ENCODE data around the gene AP2B1.

- TF ChIP-seq POLR2A (IDR thresholded peaks at IDR 0.05; ENCODE audit: low read depth, low read length) (no peak), POLR2AphosphoS5 (IDR thresholded peaks at IDR 0.05; ENCODE audit: low read depth, low read length) (no peak), PAX5 (IDR thresholded peaks at IDR 0.05; ENCODE audit: insufficient read depth, low read length, severe bottlenecking) (no peak), TAF1 (IDR thresholded peaks at IDR 0.05; ENCODE audit: low read depth, low read length) (no peak)
Measured at GRCh38 chr17:35653619-35654361, 66.7 kb downstream of the AP2B1 start.

All from GM12891 (cell line).